IPS-15b (cell line): ENCODE results near the gene PPP2R5B.

Source experiments
- H3K27me3 ChIP-seq: one replicate; pipeline ENCODE4 v1.6.1; 2013; ENCODE audit warnings: low read length; ENCODE audit not compliant: control insufficient read depth, insufficient read depth
- H3K36me3 ChIP-seq: one replicate; pipeline ENCODE4 v1.6.1; 2013; ENCODE audit warnings: low read length; ENCODE audit not compliant: control insufficient read depth, insufficient read depth
- H3K4me1 ChIP-seq: one replicate; pipeline ENCODE4 v1.6.1; 2013; ENCODE audit warnings: mild to moderate bottlenecking, low read length; ENCODE audit not compliant: control insufficient read depth, insufficient read depth
- H3K4me3 ChIP-seq: one replicate; pipeline ENCODE4 v1.5.1; 2013; ENCODE audit warnings: low read depth, low read length
- H3K9ac ChIP-seq: one replicate; pipeline ENCODE4 v1.6.1; 2013; ENCODE audit warnings: low read depth, mild to moderate bottlenecking, low read length
- H3K9me3 ChIP-seq: one replicate; pipeline ENCODE4 v1.6.1; 2013; ENCODE audit warnings: mild to moderate bottlenecking, low read length; ENCODE audit not compliant: control insufficient read depth, insufficient read depth

PPP2R5B gene

DNA sequence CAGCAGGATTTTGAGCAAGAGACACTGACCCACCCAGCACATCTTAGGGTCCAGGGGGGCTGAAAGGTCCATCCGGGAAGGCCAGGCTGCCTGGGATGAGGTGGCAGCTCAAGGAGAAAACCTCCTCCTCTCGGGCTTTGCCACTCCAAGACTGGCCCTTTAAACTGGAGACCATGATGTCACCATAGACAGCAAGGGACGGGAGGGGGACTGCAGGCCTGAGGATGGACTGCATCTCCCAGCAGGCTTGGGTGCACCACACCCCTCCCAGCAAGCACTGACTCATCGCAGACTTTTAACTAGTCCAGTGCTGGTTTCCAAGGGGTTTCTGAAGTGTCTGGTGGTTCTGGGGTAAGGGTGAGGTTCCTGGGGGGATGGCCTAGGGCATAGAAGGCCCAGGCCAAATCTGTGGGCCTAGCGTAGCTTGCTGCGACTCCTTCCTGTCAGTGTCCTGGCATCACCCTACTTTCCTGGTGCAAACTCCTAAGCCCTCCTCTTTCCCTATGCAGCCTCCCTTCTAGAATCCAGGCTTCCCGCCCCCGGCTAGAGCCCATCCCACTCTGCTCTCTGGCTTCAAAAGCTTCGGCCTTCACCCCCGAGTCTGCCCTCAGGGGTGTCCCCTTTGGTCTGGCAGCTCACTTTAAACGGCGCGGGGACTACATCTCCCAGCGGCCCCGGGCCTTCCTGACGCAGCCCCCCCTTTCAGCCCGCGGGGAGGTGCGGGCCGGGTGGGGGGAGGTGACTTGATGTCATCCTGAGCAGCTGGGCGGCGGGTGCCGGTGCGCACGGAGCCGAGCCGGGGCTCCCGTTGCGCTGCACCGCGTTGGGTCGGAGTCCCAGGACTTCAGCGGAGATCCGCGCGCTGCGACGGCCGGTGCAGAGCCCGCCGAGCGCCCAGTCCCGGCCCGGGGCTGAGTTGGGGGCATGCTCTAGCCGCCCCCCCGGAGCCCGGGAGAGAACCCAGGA is at the start of gene PPP2R5B:
PPP2R5B (plus strand) TSS at position 746 of the 966 bp plus-strand sequence. CDS start 1,046 bp downstream, outside the sequence.
- peaks cover 3% of the 10 kb centered on the region for H3K27me3 ChIP-seq
- H3K4me1 ChIP-seq: peaks cover 3% of the 10 kb centered on the region
- H3K9me3 ChIP-seq: no peaks in the 10 kb centered on the region
- no peaks in the 10 kb centered on the region for H3K36me3 ChIP-seq
- H3K9ac ChIP-seq: peak within 1 kb of the TSS; percentile 88
- peak within 1 kb of the TSS; percentile 72 for H3K4me3 ChIP-seq

DNA sequence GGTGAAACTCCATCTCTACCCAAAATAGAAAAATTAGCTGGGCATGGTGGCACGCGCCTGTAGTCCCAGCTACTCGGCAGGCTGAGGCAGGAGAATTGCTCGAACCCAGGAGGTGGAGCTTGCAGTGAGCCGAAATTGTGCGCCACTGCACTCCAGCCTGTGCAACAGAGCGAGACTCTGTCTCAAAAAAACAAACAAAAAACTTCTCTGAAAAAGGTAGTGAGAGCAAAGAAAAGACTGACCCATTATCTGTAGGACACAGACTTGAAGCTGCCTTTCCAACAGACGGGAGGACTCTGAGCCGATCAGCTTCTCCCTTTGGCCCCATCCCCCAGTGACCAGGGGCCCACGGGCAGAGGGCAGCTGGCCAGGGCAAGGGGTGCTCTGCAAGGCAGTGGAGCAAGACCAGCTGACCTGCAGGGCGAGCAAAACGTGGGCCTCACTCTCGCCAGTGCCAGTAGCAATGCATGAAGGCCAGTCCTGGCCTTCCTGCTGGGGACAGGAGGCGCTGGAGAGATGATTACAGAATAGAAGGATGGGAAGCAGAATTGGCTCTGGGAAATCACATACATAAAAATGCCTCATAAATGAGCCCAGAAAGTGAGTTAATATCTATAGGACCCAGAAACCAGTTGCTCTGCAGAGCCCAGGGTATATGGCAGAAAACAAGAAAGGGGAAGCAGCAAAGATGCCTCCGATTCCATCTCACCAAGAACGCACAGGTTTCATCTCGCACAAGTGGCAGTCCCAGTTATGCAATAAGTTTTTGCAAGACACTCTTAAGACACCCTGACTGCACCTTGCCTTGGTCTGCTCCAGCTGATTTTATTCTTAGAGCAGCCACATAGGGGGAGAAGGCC is 48.9 kb upstream of the PPP2R5B start:
- Histone ChIP-seq H3K9ac (peak overlapping the region; percentile 1), H3K4me3 (no peak overlapping the region), H3K27me3 (no peaks in the 10 kb centered on the region), H3K9me3 (no peaks in the 10 kb centered on the region), H3K36me3 (peaks cover 11% of the 10 kb centered on the region), H3K4me1 (peaks cover 4% of the 10 kb centered on the region)

DNA sequence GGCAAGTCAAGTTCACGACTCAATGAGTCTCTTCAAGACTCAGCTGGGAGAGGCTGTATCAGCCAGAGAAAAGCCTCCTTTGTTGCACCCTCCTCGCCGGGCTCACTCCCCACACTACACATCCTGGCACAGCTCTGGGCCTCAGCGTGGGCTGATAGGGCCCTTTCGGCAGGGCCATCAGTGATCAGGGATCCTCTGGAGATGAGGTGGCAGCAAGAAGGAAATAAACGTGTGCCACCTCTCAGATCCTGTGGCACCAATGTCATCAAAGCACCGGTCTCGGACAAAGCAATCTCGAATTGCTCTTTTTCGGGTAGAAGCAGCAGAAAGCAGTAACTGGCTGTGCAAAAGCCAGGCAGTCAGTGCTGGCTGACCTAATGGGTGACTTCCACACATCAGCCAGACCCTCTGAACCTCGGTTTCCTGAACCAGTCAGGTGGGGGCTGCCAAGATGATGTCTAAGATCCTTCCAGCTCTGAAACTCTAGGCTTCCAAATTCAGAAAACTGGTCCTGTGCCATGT is 48.2 kb upstream of the PPP2R5B start:
- Histone ChIP-seq H3K36me3 (peaks cover 11% of the 10 kb centered on the region), H3K9ac (peak overlapping the region; percentile 1), H3K9me3 (no peaks in the 10 kb centered on the region), H3K4me1 (peaks cover 4% of the 10 kb centered on the region), H3K27me3 (no peaks in the 10 kb centered on the region), H3K4me3 (peak overlapping the region; percentile 8)

DNA sequence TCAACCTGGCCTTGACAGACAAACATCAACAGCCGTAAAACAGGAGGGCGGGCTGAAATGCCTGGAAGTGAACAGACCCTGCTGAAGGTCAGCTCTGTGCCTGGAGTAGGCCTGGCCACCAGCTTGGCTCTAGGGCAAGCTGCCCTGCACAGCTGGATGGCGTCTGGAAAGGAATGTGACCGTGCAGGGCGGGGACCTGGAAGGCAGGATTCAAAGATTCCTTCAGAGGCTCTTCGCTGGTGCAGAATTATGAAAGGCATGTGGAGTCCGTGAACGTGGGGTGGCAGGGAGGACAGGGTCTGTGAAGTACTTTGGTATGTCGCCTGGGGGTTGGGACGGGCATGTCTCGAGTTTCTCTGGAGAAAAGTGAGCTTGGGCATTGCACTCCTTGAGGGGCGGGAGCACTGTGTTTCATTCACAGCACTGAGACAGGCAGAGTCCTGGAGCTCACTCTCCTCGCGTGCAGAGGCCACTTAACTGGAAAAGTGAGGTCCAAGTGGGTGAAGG is 47.6 kb upstream of the PPP2R5B start:
- Histone ChIP-seq H3K9ac (no peak overlapping the region), H3K4me3 (peak overlapping the region; percentile 98), H3K4me1 (peaks cover 4% of the 10 kb centered on the region), H3K36me3 (peaks cover 5% of the 10 kb centered on the region), H3K27me3 (no peaks in the 10 kb centered on the region), H3K9me3 (no peaks in the 10 kb centered on the region)

DNA sequence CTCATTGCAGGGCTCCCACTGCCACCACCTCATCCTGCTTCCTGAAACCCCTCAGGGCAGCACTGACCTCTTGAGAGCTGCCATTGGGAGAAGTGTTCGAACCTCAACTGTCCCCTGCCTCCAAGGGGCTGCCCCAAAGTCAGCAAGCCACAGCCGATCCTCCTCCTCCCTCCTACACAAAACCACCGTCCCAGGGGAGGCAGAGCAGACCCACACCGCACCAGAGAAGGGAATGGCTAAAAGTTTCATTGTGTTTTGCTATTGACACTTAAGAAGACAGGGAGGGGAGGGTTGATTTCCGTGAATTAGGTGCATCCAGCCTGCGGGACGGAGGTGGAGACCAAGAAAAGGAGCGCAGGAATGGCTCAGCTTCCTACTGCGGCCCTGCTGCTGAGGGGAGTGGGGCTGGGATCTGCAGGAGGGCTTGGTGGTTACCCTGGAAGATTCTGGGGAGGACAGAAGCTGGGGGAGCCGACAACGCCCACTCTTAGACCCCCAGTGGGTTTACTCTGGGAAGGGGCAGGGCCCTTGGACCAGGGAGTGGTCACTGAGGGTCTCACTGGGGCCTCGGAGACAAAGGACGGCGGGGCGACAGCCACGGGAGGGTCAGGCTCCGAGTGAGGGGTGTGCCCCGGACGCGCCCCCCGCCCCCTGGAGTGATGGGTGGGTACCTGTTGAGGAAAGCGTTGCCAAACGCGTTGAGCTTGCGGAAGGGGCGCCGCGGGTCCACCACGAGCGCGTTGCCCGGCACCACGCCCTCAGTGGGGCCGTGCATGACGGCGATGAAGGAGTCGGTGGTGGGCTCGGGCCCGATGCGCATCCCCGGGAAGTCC is 46.9 kb upstream of the PPP2R5B start:
- Histone ChIP-seq H3K27me3 (no peaks in the 10 kb centered on the region), H3K4me3 (peak overlapping the region; percentile 98), H3K36me3 (peaks cover 4% of the 10 kb centered on the region), H3K4me1 (peaks cover 4% of the 10 kb centered on the region), H3K9me3 (no peaks in the 10 kb centered on the region), H3K9ac (peak overlapping the region; percentile 85)

DNA sequence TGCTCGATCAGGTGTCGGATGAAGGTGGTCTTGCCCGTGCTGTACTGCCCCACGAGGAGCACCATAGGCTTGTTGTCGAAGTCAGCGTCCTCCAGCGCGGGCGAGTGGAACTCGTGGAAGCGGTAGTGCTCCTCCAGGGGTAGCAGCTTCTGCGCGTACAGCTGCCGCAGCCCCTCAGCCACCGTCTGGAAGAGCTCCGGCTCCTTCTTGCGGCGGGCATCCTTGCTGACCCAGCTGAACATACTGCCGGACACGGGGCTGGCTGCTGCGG is 46.3 kb upstream of the PPP2R5B start:
- Histone ChIP-seq H3K36me3 (peaks cover 4% of the 10 kb centered on the region), H3K9me3 (no peaks in the 10 kb centered on the region), H3K4me3 (peak overlapping the region; percentile 98), H3K4me1 (peaks cover 4% of the 10 kb centered on the region), H3K9ac (peak overlapping the region; percentile 85), H3K27me3 (no peaks in the 10 kb centered on the region)

DNA sequence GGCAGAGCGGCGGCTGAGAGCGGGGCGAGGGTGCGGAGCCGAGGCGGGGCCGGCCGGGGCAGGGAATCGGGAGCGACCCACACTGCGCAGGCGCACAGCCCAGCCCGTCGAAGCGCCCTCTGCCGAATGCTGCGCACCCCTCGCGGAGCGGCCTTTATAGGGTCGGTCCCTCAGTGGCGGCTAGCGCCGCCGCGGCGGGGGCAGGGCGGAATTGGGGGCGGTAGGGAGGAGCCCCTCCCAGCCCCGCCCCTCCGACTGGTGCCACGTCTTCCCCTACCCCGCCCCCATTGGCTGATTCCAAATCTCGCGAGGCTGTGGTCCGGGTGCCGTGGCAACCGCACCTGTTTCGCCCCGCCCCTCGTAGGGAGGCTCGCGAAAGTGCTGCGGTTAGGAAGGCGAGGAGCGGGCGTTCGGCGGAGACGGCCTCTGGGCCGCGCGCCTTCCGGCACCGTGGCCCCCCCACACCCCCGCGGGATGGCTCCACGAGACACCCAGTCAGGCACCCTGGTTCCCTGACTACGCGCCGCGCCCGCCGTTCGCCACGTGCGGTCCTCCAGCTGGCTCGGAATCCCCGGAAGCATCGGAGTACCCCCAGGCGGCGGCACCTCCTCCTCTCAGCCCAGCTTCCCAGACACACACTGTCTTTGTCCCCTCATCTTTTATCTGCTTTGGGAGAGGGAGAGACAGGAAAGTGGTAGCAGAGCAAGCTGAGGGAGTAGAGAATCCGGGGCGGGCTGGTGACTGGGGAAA is 45.8 kb upstream of the PPP2R5B start, which contains the start of gene EHD1:
EHD1 (minus strand) TSS at position 128 of the 750 bp plus-strand sequence. CDS start 157 bp downstream, outside the sequence.
- Histone ChIP-seq H3K4me1 (peaks cover 4% of the 10 kb centered on the region), H3K36me3 (peaks cover 4% of the 10 kb centered on the region), H3K4me3 (peak within 1 kb of the TSS; percentile 98), H3K9ac (peak within 1 kb of the TSS; percentile 87), H3K27me3 (no peaks in the 10 kb centered on the region), H3K9me3 (no peaks in the 10 kb centered on the region)

DNA sequence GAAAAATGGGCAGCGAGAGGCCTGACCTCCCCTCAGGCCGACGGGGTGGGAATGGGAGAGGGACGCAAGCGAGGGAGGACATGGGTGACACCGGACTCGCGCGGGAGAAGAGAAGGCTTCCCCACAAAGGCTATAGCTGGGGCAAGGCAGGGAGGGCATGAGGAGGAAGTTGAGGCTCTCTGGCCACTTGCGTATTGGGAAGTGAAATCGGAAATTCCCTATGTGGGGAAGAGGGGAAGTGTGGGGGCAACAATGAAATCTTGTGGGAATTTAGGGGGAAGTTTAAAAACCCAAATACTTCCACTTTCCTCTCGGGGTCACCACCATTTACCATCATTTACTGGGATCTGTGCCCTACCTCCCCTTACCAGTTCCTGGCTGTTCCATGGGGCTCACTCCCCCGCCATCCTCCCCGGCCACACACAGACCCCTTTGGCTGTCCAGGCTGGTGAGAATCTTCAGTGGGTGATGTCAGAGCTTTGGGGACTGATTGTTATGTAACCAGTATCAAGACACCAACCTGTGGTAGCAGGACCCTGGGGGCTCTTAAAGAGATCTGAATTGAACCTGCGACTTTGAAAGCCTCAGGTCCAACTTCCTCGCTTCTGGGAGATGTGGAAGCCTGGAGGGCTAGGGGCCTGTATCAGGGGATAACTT is 45.1 kb upstream of the PPP2R5B start:
- H3K36me3 ChIP-seq: peaks cover 2% of the 10 kb centered on the region
- H3K4me1 ChIP-seq: peaks cover 4% of the 10 kb centered on the region

DNA sequence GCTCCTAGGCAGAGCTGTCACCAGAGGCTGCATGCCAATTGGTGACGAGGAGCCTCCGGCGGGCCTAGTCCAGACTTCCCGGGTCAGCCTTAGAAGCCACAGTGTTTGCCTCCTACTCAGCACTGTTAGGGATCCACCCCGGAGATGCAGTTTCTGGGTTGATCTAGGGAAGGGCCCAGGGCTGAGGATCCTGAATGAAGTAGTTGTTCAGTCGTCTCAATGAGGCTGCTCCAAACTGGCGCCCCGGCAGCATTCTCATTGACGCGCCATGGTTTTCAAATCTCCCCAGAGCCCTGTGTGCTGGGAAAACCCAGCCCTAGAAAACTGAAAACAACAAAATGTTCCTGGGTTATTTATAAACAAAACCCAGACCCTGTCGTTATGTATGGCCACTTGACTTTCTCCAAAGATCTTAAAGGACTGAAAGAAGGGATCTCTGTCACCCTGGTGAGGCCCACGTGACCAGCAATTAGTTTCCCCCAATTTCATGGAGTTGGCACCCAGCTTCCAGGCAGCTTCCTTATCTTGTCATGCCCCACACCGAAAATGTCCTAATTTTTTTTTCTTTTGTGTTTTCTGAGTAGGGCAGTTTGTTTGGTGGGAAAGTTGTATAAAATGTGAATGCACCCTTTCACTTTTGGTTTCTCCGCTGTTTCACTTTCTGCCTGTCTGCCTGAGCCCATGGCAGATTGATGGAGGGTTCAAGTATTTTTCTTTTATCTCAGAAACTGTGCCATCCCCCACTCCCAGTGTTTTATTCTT is 44.1 kb upstream of the PPP2R5B start:
- Histone ChIP-seq H3K36me3 (no peaks in the 10 kb centered on the region), H3K4me1 (peaks cover 4% of the 10 kb centered on the region), H3K9ac (no peak overlapping the region), H3K27me3 (no peaks in the 10 kb centered on the region), H3K4me3 (no peak overlapping the region), H3K9me3 (no peaks in the 10 kb centered on the region)

More for the DNA sequence above, 45.1 kb upstream of the PPP2R5B start:
- H3K4me3 ChIP-seq: peak overlapping the region; percentile 77
- no peaks in the 10 kb centered on the region for H3K27me3 ChIP-seq
- H3K9ac ChIP-seq: peak overlapping the region; percentile 87
- H3K9me3 ChIP-seq: no peaks in the 10 kb centered on the region
